OCI-LY3 (cell line): ENCODE measurements around the gene GRM8.

Source experiments
- EZH2phosphoT487 ChIP-seq: fragments of 200-600 bp; shearing (Covaris generic); IDR thresholded peaks from 2 replicates; pipeline ENCODE4 v1.6.1; 2018; ENCODE audit warnings: antibody characterized with exemption, mixed run types, low read depth
- TF ChIP-seq, protein P1 (sequence below): fragments of 200-600, 300-600 bp; sonication (generic); IDR thresholded peaks from 2 replicates; pipeline ENCODE4 v1.5.1; 2014; ENCODE audit warnings: antibody characterized with exemption, low read length, low read depth

DNA sequence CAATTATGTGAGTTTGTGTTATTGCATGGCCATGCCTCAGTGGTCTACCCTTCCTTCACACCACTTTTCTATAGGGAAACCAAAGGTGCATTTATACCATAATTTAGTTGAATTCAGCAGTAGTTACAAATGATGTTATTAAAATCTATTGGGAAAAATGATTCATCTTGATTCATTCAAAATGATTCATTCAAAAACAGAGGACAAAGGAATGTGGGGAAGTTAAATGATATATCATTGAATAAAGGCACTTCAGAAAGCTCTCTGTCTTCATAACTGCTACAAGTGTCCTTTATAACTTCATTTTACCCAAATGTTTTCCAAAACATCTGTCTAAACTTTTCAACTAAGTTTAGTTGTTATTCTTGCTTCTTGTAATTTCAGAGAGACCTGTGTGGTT lies 722.9 kb downstream of the GRM8 start:
- TF ChIP-seq, protein P1, sequence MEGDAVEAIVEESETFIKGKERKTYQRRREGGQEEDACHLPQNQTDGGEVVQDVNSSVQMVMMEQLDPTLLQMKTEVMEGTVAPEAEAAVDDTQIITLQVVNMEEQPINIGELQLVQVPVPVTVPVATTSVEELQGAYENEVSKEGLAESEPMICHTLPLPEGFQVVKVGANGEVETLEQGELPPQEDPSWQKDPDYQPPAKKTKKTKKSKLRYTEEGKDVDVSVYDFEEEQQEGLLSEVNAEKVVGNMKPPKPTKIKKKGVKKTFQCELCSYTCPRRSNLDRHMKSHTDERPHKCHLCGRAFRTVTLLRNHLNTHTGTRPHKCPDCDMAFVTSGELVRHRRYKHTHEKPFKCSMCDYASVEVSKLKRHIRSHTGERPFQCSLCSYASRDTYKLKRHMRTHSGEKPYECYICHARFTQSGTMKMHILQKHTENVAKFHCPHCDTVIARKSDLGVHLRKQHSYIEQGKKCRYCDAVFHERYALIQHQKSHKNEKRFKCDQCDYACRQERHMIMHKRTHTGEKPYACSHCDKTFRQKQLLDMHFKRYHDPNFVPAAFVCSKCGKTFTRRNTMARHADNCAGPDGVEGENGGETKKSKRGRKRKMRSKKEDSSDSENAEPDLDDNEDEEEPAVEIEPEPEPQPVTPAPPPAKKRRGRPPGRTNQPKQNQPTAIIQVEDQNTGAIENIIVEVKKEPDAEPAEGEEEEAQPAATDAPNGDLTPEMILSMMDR, result no peak
- TF ChIP-seq EZH2phosphoT487, result no peak
